HepG2 (cell line): ENCODE measurements around the gene ZNF792. TPM values are rescaled to one million over a fixed set of nuclear protein-coding genes. Genes with fewer than 3 reads are reported as not detected.

Source experiments
- ATF7 ChIP-seq, 2 experiments: fragments of 450-650 bp in 1 of 2; sonication (generic) in 1 of 2; formaldehyde crosslinking in 1 of 2; IDR thresholded peaks; 2 replicates each; pipeline versions ENCODE4 v1.4.0 to v1.6.1; 2016 to 2020; ENCODE audit warnings: antibody characterized with exemption in 1 of 2, mild to moderate bottlenecking in 1 of 2, missing genetic modification reagents in 1 of 2
- EHMT2 ChIP-seq: fragments of 200-600 bp; sonication (generic); IDR thresholded peaks from 2 replicates; pipeline ENCODE4 v1.7.0; 2017; ENCODE audit warnings: antibody characterized with exemption, low read depth, low read length, borderline replicate concordance
- RFXAP ChIP-seq: sonication (generic); formaldehyde crosslinking; IDR thresholded peaks from 2 replicates; pipeline ENCODE4 v1.4.0; 2020; ENCODE audit warnings: missing genetic modification reagents, borderline replicate concordance
- SCMH1 ChIP-seq: sonication (generic); formaldehyde crosslinking; IDR thresholded peaks from 2 replicates; pipeline ENCODE4 v1.9.0; 2021; ENCODE audit warnings: missing genetic modification reagents, mild to moderate bottlenecking, borderline replicate concordance
- ZMYM3 ChIP-seq: sonication (generic); formaldehyde crosslinking; IDR thresholded peaks from 2 replicates; pipeline ENCODE4 v1.5.1; 2020; ENCODE audit warnings: mild to moderate bottlenecking, missing genetic modification reagents
- ZNF274 ChIP-seq: sonication (generic); formaldehyde crosslinking; IDR thresholded peaks from 2 replicates; pipeline ENCODE4 v1.5.1; 2020; ENCODE audit warnings: mild to moderate bottlenecking, missing genetic modification reagents
- ZNF30 ChIP-seq: sonication (generic); formaldehyde crosslinking; IDR thresholded peaks from 2 replicates; pipeline ENCODE4 v1.5.0; 2020; ENCODE audit warnings: mild to moderate bottlenecking, missing genetic modification reagents
- ZSCAN31 ChIP-seq: sonication (generic); formaldehyde crosslinking; IDR thresholded peaks from 2 replicates; pipeline ENCODE4 v1.5.0; 2020; ENCODE audit warnings: low read depth, mild to moderate bottlenecking, missing genetic modification reagents
- polyA plus RNA-seq, 8 experiments: library from polyadenylated mRNA; depleted of rRNA in 3 of 8; stranded (reverse) in 7 of 8; unstranded in 1 of 8; fragments of >200 nt; fragmentation: Illumina TruSeq in 4 of 8; extraction: Trizol in 4 of 8; gene quantifications; 2 replicates each; pipeline versions ENCODE4 v1.2.1 to v1.2.3, GENCODE V29; 2011 to 2016; ENCODE audit warnings: low read depth in 4 of 8, missing spikeins in 1 of 8, mixed read lengths in 1 of 8; ENCODE audit not compliant: insufficient read depth in 1 of 8
- total RNA-seq, 5 experiments: library from RNA; depleted of rRNA; stranded (reverse); fragments of >200 nt; fragmentation: Illumina TruSeq; extraction: Trizol; gene quantifications; 2 replicates each; pipeline ENCODE4 v1.2.3, GENCODE V29; 2016; ENCODE audit warnings: low read depth in 1 of 5
- TF ChIP-seq, protein P1 (sequence below): sonication (generic); formaldehyde crosslinking; IDR thresholded peaks from 2 replicates; pipeline ENCODE4 v1.4.0; 2020; ENCODE audit warnings: mild to moderate bottlenecking, missing genetic modification reagents
- TF ChIP-seq, protein P2 (sequence below): sonication (generic); formaldehyde crosslinking; IDR thresholded peaks from 2 replicates; pipeline ENCODE4 v1.5.0; 2020; ENCODE audit warnings: mild to moderate bottlenecking, missing genetic modification reagents, borderline replicate concordance
- TF ChIP-seq, protein P3 (sequence below): sonication (generic); formaldehyde crosslinking; IDR thresholded peaks from 2 replicates; pipeline ENCODE4 v1.5.0; 2020; ENCODE audit warnings: mild to moderate bottlenecking, missing genetic modification reagents
- TF ChIP-seq, protein P4 (sequence below): sonication (generic); formaldehyde crosslinking; IDR thresholded peaks from 2 replicates; pipeline ENCODE4 v1.5.0; 2020; ENCODE audit warnings: mild to moderate bottlenecking, missing genetic modification reagents, borderline replicate concordance

ZNF792 gene
- total and polyA plus RNA-seq, 2 of the 13 experiments (the other 11 are each of a cell fraction or from before 2014, with no cell fraction given) = 5.5 to 11.5 TPM

DNA sequence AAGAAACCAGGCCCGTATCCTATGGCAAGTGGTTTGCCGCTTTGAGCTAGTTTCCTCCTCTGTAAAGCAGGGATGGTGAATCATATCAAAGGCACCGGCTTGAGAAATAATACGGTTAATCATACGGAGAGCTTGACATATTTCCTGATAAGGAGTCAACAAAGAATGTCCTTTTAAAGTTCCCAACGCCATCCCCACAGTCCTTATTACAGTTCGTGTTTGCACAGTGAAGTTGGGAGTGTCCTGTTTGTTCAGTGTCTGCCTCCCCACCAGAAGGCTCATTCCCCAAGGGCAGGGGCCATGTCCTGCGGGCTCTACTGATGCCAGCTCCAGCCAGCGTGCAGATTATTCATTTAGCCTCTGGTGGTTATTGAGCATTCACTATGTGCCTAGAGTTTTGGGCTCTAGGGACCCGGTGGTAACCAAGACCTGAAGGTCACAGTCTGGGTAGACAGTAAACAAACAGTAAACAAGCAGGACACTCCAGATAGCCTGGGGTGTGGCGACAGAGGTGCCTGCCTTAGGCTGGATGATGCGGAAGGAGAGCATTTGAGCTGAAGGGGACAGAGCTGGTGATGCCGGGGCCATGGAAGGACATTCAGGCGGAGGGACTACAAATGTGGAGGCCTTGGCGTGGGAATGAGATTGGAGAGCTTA, 42.4 kb upstream of the ZNF792 start (continued):
- TF ChIP-seq, protein P1, sequence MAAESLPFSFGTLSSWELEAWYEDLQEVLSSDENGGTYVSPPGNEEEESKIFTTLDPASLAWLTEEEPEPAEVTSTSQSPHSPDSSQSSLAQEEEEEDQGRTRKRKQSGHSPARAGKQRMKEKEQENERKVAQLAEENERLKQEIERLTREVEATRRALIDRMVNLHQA (CRISPR knock-in tag) = no peak
- TF ChIP-seq EHMT2 = no peak
- TF ChIP-seq ZNF30 (CRISPR knock-in tag) = no peak
- no peak for TF ChIP-seq ZSCAN31
- TF ChIP-seq, protein P2, sequence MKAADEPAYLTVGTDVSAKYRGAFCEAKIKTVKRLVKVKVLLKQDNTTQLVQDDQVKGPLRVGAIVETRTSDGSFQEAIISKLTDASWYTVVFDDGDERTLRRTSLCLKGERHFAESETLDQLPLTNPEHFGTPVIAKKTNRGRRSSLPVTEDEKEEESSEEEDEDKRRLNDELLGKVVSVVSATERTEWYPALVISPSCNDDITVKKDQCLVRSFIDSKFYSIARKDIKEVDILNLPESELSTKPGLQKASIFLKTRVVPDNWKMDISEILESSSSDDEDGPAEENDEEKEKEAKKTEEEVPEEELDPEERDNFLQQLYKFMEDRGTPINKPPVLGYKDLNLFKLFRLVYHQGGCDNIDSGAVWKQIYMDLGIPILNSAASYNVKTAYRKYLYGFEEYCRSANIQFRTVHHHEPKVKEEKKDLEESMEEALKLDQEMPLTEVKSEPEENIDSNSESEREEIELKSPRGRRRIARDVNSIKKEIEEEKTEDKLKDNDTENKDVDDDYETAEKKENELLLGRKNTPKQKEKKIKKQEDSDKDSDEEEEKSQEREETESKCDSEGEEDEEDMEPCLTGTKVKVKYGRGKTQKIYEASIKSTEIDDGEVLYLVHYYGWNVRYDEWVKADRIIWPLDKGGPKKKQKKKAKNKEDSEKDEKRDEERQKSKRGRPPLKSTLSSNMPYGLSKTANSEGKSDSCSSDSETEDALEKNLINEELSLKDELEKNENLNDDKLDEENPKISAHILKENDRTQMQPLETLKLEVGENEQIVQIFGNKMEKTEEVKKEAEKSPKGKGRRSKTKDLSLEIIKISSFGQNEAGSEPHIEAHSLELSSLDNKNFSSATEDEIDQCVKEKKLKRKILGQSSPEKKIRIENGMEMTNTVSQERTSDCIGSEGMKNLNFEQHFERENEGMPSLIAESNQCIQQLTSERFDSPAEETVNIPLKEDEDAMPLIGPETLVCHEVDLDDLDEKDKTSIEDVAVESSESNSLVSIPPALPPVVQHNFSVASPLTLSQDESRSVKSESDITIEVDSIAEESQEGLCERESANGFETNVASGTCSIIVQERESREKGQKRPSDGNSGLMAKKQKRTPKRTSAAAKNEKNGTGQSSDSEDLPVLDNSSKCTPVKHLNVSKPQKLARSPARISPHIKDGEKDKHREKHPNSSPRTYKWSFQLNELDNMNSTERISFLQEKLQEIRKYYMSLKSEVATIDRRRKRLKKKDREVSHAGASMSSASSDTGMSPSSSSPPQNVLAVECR (CRISPR knock-in tag) = peak; percentile 64; the same call in 1 of the 2 replicates
- TF ChIP-seq RFXAP = 0 out of 2 replicates have a peak, but pooled peaks have one; percentile 2
- TF ChIP-seq, protein P3, sequence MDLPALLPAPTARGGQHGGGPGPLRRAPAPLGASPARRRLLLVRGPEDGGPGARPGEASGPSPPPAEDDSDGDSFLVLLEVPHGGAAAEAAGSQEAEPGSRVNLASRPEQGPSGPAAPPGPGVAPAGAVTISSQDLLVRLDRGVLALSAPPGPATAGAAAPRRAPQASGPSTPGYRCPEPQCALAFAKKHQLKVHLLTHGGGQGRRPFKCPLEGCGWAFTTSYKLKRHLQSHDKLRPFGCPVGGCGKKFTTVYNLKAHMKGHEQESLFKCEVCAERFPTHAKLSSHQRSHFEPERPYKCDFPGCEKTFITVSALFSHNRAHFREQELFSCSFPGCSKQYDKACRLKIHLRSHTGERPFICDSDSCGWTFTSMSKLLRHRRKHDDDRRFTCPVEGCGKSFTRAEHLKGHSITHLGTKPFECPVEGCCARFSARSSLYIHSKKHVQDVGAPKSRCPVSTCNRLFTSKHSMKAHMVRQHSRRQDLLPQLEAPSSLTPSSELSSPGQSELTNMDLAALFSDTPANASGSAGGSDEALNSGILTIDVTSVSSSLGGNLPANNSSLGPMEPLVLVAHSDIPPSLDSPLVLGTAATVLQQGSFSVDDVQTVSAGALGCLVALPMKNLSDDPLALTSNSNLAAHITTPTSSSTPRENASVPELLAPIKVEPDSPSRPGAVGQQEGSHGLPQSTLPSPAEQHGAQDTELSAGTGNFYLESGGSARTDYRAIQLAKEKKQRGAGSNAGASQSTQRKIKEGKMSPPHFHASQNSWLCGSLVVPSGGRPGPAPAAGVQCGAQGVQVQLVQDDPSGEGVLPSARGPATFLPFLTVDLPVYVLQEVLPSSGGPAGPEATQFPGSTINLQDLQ = no peak
- TF ChIP-seq SCMH1 (CRISPR knock-in tag) = no peak
- peak; percentile 58; the same call in 1 of the 2 replicates for TF ChIP-seq ZNF274 (CRISPR knock-in tag)
- TF ChIP-seq, protein P4, sequence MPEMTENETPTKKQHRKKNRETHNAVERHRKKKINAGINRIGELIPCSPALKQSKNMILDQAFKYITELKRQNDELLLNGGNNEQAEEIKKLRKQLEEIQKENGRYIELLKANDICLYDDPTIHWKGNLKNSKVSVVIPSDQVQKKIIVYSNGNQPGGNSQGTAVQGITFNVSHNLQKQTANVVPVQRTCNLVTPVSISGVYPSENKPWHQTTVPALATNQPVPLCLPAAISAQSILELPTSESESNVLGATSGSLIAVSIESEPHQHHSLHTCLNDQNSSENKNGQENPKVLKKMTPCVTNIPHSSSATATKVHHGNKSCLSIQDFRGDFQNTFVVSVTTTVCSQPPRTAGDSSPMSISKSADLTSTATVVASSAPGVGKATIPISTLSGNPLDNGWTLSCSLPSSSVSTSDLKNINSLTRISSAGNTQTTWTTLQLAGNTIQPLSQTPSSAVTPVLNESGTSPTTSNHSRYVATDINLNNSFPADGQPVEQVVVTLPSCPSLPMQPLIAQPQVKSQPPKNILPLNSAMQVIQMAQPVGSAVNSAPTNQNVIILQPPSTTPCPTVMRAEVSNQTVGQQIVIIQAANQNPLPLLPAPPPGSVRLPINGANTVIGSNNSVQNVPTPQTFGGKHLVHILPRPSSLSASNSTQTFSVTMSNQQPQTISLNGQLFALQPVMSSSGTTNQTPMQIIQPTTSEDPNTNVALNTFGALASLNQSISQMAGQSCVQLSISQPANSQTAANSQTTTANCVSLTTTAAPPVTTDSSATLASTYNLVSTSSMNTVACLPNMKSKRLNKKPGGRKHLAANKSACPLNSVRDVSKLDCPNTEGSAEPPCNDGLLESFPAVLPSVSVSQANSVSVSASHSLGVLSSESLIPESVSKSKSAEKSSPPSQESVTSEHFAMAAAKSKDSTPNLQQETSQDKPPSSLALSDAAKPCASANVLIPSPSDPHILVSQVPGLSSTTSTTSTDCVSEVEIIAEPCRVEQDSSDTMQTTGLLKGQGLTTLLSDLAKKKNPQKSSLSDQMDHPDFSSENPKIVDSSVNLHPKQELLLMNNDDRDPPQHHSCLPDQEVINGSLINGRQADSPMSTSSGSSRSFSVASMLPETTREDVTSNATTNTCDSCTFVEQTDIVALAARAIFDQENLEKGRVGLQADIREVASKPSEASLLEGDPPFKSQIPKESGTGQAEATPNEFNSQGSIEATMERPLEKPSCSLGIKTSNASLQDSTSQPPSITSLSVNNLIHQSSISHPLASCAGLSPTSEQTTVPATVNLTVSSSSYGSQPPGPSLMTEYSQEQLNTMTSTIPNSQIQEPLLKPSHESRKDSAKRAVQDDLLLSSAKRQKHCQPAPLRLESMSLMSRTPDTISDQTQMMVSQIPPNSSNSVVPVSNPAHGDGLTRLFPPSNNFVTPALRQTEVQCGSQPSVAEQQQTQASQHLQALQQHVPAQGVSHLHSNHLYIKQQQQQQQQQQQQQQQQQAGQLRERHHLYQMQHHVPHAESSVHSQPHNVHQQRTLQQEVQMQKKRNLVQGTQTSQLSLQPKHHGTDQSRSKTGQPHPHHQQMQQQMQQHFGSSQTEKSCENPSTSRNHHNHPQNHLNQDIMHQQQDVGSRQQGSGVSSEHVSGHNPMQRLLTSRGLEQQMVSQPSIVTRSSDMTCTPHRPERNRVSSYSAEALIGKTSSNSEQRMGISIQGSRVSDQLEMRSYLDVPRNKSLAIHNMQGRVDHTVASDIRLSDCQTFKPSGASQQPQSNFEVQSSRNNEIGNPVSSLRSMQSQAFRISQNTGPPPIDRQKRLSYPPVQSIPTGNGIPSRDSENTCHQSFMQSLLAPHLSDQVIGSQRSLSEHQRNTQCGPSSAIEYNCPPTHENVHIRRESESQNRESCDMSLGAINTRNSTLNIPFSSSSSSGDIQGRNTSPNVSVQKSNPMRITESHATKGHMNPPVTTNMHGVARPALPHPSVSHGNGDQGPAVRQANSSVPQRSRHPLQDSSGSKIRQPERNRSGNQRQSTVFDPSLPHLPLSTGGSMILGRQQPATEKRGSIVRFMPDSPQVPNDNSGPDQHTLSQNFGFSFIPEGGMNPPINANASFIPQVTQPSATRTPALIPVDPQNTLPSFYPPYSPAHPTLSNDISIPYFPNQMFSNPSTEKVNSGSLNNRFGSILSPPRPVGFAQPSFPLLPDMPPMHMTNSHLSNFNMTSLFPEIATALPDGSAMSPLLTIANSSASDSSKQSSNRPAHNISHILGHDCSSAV = no peak
- TF ChIP-seq ZMYM3 (CRISPR knock-in tag) = peak; percentile 77
- no peak for TF ChIP-seq ATF7 (IDR thresholded peaks at IDR 0.05)
- no peak for TF ChIP-seq ATF7 (CRISPR knock-in tag; IDR thresholded peaks at IDR 0.05)
